ENCODE results near the gene PACS2.

DNA sequence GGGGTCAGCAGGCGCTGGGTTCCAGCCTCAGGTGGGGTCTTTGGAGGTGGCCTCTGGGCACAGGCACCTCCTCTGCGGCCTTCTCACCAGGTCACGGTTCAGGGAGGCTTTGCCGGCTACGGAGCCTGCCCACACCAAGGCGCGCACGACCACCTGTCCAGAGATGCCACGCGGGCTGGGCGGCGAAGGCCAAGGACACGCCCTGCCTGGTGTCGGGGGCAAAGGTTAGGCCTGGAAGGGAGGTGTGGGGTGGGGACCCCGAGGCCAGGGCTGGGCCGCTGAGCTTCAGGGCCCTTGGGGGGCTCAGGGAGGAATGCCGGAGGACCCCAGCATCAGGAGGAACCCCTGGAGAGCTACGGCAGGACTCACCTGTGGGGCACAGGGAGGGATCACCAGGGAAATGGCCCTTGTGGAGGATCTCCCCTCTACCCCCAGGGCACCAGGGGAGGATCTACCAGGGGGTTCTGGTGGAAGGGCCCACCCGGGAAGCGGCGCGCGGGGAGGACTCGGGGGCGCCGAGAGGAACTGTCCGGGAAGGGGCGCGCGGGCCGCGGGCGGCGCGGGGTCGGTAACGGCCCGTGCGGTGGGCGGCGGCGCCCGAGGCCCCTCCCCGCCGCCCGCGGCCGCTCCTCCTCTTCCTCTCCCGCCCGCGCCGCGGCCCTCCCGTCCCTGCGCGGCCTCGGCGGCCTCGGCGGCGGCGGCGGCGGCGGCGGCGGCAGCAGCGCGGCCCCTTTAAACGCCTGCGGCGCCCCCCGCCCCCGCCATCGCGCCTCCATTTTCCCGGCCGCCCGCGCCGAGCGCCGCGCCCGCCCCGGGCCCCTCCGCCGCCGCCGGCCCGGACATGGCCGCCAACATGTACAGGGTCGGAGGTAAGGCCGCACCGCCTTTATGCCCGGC lies 104.9 kb downstream of the PACS2 start, which contains the start of gene MTA1:
- TF ChIP-seq CTCF (IDR thresholded peaks at IDR 0.05) (no peak), POLR2A (IDR thresholded peaks at IDR 0.05) (no peak)

Measured in testis (tissue), 2 donors.